HCT116 (cell line): ENCODE results near the gene SPR. TPM values are rescaled to one million over a fixed set of nuclear protein-coding genes. Genes with fewer than 3 reads are reported as not detected.

ENCODE experiments used
- ATAC-seq: fragments of 200-7000 bp; cut with Tn5 transposase; 2 replicates; pipeline ENCODE4 v1.9.1; 2020; ENCODE audit warnings: mild to moderate bottlenecking, moderate library complexity
- BruUV-seq: library from RNA; stranded (reverse); fragments of 400-500 nt; replicated peaks from 2 replicates; lab custom pipeline; 2021; lab: Mats Ljungman, UMichigan
- CTCF ChIA-PET: fragments of 300-600 bp; sonication (Branson Sonifier 250); formaldehyde crosslinking; loops from one replicate; lab custom pipeline; 2021; ENCODE audit warnings: antibody characterized with exemption; lab: Charles Lee
- POLR2A ChIA-PET: fragments of 300-600, 350-600 bp; sonication (Branson Sonifier 250); formaldehyde crosslinking; loops from one replicate; lab custom pipeline; 2021; ENCODE audit warnings: antibody characterized with exemption; lab: Charles Lee
- RAD21 ChIA-PET, 2 experiments: fragments of 300-600 bp; sonication (Branson Sonifier 250); formaldehyde crosslinking; loops; one replicate each; lab custom pipeline; 2023; ENCODE audit warnings: low total read pairs in 2 of 2; ENCODE audit not compliant: uncharacterized antibody in 2 of 2, unreplicated experiment in 2 of 2, low non-redundant PET in 1 of 2; lab: Charles Lee
- DNase-seq: peaks from one replicate; pipeline ENCODE4 v3.0.0-alpha.2; 2010; ENCODE audit warnings: low read depth, low spot score
- H2AFZ ChIP-seq: fragments of 200-600 bp; shearing (Covaris generic), sonication (generic); 2 replicates; pipeline ENCODE4 v1.6.1; 2017; ENCODE audit warnings: low read depth, mixed run types, mixed read lengths, antibody characterized with exemption, low read length; ENCODE audit not compliant: poor library complexity, severe bottlenecking
- H3K27ac ChIP-seq: 2 replicates; pipeline ENCODE4 v1.5.1; 2012; ENCODE audit warnings: low read depth, low read length
- H3K27me3 ChIP-seq: fragments of 200-600 bp; sonication (generic); 2 replicates; pipeline ENCODE4 v1.6.1; 2016; ENCODE audit warnings: mixed run types, low read length, mixed read lengths; ENCODE audit not compliant: insufficient read depth
- H3K36me3 ChIP-seq, 2 experiments: fragments of 200-500 bp in 1 of 2; fragments of 200-600 bp in 1 of 2; sonication (Bioruptor generic) in 1 of 2; sonication (generic) in 1 of 2; 2 replicates each; pipeline versions ENCODE4 v1.5.1 to v1.6.1; 2014 to 2016; ENCODE audit warnings: low read length in 2 of 2, inconsistent platforms in 1 of 2, mixed read lengths in 1 of 2, mixed run types in 1 of 2; ENCODE audit not compliant: insufficient read depth in 2 of 2, control insufficient read depth in 1 of 2
- H3K4me1 ChIP-seq, 2 experiments: fragments of 200-600 bp in 1 of 2; sonication (generic) in 1 of 2; 2 replicates each; pipeline versions ENCODE4 v1.5.1 to v1.6.1; 2012 to 2017; ENCODE audit warnings: low read length in 2 of 2, inconsistent platforms in 1 of 2, mild to moderate bottlenecking in 1 of 2, mixed read lengths in 1 of 2, mixed run types in 1 of 2, moderate library complexity in 1 of 2; ENCODE audit not compliant: insufficient read depth in 2 of 2, control insufficient read depth in 1 of 2
- H3K4me2 ChIP-seq: fragments of 200-600 bp; sonication (generic); 2 replicates; pipeline ENCODE4 v1.6.1; 2017; ENCODE audit warnings: mixed run types, low read length, mixed read lengths
- H3K4me3 ChIP-seq, 2 experiments: fragments of 200-600 bp in 1 of 2; sonication (generic) in 1 of 2; replicated peaks in 1 of 2; 2 replicates each; pipeline ENCODE4 v1.5.1; 2011 to 2016; ENCODE audit warnings: low read length in 2 of 2, control low read depth in 1 of 2, low read depth in 1 of 2, mild to moderate bottlenecking in 1 of 2, mixed read lengths in 1 of 2, mixed run types in 1 of 2
- H3K79me2 ChIP-seq: fragments of 200-600 bp; sonication (generic); 2 replicates; pipeline ENCODE4 v1.6.1; 2017; ENCODE audit warnings: mild to moderate bottlenecking, mixed run types, low read length, moderate library complexity, mixed read lengths; ENCODE audit not compliant: insufficient read depth
- H3K9ac ChIP-seq: fragments of 200-600 bp; sonication (generic); 2 replicates; pipeline ENCODE4 v1.6.1; 2016; ENCODE audit warnings: low read length, mixed read lengths
- H3K9me2 ChIP-seq: fragments of 200-600 bp; sonication (generic), shearing (Covaris generic); 2 replicates; pipeline ENCODE4 v1.6.1; 2017; ENCODE audit warnings: mixed run types, mild to moderate bottlenecking, moderate library complexity; ENCODE audit not compliant: insufficient read depth
- H3K9me3 ChIP-seq, 2 experiments: fragments of 200-500 bp in 1 of 2; fragments of 200-600 bp in 1 of 2; sonication (Bioruptor generic) in 1 of 2; sonication (generic) in 1 of 2; 2 replicates each; pipeline ENCODE4 v1.6.1; 2014 to 2017; ENCODE audit warnings: low read length in 2 of 2, mixed read lengths in 2 of 2, inconsistent platforms in 1 of 2, low read depth in 1 of 2, mild to moderate bottlenecking in 1 of 2, mixed run types in 1 of 2, moderate library complexity in 1 of 2; ENCODE audit not compliant: control insufficient read depth in 1 of 2, insufficient read depth in 1 of 2
- H4K20me1 ChIP-seq: fragments of 200-600 bp; sonication (generic), shearing (Covaris generic); 2 replicates; pipeline ENCODE4 v1.6.1; 2017; ENCODE audit warnings: mixed run types, mild to moderate bottlenecking, moderate library complexity; ENCODE audit not compliant: insufficient read depth
- CEBPB ChIP-seq: IDR thresholded peaks from 2 replicates; pipeline ENCODE4 v1.6.1; 2012; ENCODE audit warnings: low read depth
- EGR1 ChIP-seq: IDR thresholded peaks from 2 replicates; pipeline ENCODE4 v1.6.1; 2012; ENCODE audit warnings: low read depth
- ELF1 ChIP-seq: IDR thresholded peaks from 2 replicates; pipeline ENCODE4 v1.6.1; 2012; ENCODE audit warnings: low read depth, borderline replicate concordance
- FOSL1 ChIP-seq: IDR thresholded peaks from 2 replicates; pipeline ENCODE4 v1.6.1; 2012; ENCODE audit warnings: low read depth
- YY1 ChIP-seq: IDR thresholded peaks from 2 replicates; pipeline ENCODE4 v1.6.1; 2011; ENCODE audit warnings: low read length, low read depth, moderate library complexity, mild to moderate bottlenecking; ENCODE audit not compliant: insufficient replicate concordance; ENCODE audit errors: extremely low read depth
- intact Hi-C: fragments of 100-400 bp; cut with micrococcal nuclease; formaldehyde crosslinking; loops from 2 replicates; pipeline ENCODE4 v1.10.0; 2022
- total RNA-seq: library from RNA; stranded (reverse); gene quantifications from one replicate; pipeline ENCODE4 v1.2.1, GENCODE V29; 2021; ENCODE audit not compliant: unreplicated experiment
- TF ChIP-seq, protein P1 (sequence below): IDR thresholded peaks from 2 replicates; pipeline ENCODE4 v1.6.1; 2012; ENCODE audit warnings: low read depth
- TF ChIP-seq, protein P2 (sequence below): IDR thresholded peaks from 2 replicates; pipeline ENCODE4 v1.6.1; 2012
- TF ChIP-seq, protein P3 (sequence below), 3 experiments: fragments of 200-600 bp in 1 of 3; sonication (generic) in 1 of 3; IDR thresholded peaks in 2 of 3; conservative IDR thresholded peaks in 1 of 3; 2 replicates each; pipeline ENCODE4 v1.5.1; 2012 to 2017; ENCODE audit warnings: low read depth in 2 of 3, low read length in 2 of 3, antibody characterized with exemption in 1 of 3, borderline replicate concordance in 1 of 3, control low read depth in 1 of 3, mild to moderate bottlenecking in 1 of 3, mixed read lengths in 1 of 3, mixed run types in 1 of 3, moderate library complexity in 1 of 3; ENCODE audit not compliant: insufficient read depth in 1 of 3

The SPR gene
- total RNA-seq, 1 experiment from 2014 or later, result 66.9 TPM

- H3K27ac ChIP-seq, result no peak overlapping the region
- H4K20me1 ChIP-seq, result no peaks in the 10 kb centered on the region
- ATAC-seq (no peak), DNase-seq (no peak)
- no peaks in the 10 kb centered on the region; the same call in 1 of the 2 replicates for H3K27me3 ChIP-seq
- no peak overlapping the region for H2AFZ ChIP-seq
- no peaks in the 10 kb centered on the region for H3K4me1 ChIP-seq
- TF ChIP-seq YY1 (no peak), EGR1 (no peak), FOSL1 (no peak), ELF1 (no peak), CEBPB (no peak)
- TF ChIP-seq, protein P1, sequence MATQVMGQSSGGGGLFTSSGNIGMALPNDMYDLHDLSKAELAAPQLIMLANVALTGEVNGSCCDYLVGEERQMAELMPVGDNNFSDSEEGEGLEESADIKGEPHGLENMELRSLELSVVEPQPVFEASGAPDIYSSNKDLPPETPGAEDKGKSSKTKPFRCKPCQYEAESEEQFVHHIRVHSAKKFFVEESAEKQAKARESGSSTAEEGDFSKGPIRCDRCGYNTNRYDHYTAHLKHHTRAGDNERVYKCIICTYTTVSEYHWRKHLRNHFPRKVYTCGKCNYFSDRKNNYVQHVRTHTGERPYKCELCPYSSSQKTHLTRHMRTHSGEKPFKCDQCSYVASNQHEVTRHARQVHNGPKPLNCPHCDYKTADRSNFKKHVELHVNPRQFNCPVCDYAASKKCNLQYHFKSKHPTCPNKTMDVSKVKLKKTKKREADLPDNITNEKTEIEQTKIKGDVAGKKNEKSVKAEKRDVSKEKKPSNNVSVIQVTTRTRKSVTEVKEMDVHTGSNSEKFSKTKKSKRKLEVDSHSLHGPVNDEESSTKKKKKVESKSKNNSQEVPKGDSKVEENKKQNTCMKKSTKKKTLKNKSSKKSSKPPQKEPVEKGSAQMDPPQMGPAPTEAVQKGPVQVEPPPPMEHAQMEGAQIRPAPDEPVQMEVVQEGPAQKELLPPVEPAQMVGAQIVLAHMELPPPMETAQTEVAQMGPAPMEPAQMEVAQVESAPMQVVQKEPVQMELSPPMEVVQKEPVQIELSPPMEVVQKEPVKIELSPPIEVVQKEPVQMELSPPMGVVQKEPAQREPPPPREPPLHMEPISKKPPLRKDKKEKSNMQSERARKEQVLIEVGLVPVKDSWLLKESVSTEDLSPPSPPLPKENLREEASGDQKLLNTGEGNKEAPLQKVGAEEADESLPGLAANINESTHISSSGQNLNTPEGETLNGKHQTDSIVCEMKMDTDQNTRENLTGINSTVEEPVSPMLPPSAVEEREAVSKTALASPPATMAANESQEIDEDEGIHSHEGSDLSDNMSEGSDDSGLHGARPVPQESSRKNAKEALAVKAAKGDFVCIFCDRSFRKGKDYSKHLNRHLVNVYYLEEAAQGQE, result peak; percentile 47
- TF ChIP-seq, protein P2, sequence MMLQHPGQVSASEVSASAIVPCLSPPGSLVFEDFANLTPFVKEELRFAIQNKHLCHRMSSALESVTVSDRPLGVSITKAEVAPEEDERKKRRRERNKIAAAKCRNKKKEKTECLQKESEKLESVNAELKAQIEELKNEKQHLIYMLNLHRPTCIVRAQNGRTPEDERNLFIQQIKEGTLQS, result no peak
- TF ChIP-seq, protein P3, sequence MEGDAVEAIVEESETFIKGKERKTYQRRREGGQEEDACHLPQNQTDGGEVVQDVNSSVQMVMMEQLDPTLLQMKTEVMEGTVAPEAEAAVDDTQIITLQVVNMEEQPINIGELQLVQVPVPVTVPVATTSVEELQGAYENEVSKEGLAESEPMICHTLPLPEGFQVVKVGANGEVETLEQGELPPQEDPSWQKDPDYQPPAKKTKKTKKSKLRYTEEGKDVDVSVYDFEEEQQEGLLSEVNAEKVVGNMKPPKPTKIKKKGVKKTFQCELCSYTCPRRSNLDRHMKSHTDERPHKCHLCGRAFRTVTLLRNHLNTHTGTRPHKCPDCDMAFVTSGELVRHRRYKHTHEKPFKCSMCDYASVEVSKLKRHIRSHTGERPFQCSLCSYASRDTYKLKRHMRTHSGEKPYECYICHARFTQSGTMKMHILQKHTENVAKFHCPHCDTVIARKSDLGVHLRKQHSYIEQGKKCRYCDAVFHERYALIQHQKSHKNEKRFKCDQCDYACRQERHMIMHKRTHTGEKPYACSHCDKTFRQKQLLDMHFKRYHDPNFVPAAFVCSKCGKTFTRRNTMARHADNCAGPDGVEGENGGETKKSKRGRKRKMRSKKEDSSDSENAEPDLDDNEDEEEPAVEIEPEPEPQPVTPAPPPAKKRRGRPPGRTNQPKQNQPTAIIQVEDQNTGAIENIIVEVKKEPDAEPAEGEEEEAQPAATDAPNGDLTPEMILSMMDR (IDR thresholded peaks at IDR 0.05 in 2 of 3, conservative IDR thresholded peaks at IDR 0.05 in 1 of 3; ENCODE audit: borderline replicate concordance in 1 of 3, insufficient read depth in 1 of 3, low read depth in 2 of 3, low read length in 2 of 3), result no peak
- H3K79me2 ChIP-seq, result no peaks in the 10 kb centered on the region
- H3K9ac ChIP-seq, result no peak overlapping the region
- H3K9me3 ChIP-seq, result no peaks in the 10 kb centered on the region
- ChIA-PET RAD21 (no interaction called here), POLR2A (no interaction called here), CTCF (interaction anchor here (0.6 kb wide), 1 partner anchor 13 kb away, joined by 6 read pairs; no protein-coding TSS in a partner anchor)
- H3K4me2 ChIP-seq, result no peak overlapping the region
- H3K4me3 ChIP-seq, result no peak overlapping the region
- intact Hi-C loops, result no loop called here
- no TSS peak for BruUV-seq
- no peaks in the 10 kb centered on the region for H3K9me2 ChIP-seq
- H3K36me3 ChIP-seq, result no peaks in the 10 kb centered on the region
These were observed 40.8 kb upstream of the SPR start for GRCh38 chr2:72846171-72847095.
